K562 (cell line): ENCODE measurements around the gene CACNA1A. TPM values are rescaled to one million over a fixed set of nuclear protein-coding genes. Genes with fewer than 3 reads are reported as not detected.
A peak's percentile ranks its signal among the peaks of the same experiment; 100 is the strongest.

Source experiments
- ATAC-seq: fragments of 200-7000 bp; cut with Tn5 transposase; 3 replicates; pipeline ENCODE4 v1.9.1; 2020; ENCODE audit warnings: moderate library complexity
- BruUV-seq: library from RNA; stranded (reverse); fragments of 400-500 nt; replicated peaks from 2 replicates; lab custom pipeline; 2021; lab: Mats Ljungman, UMichigan
- CTCF ChIA-PET: fragments of 300-600 bp; formaldehyde crosslinking; extraction: SDS; loops from one replicate; lab custom pipeline; 2021; ENCODE audit warnings: low intra/inter-chr PET ratio; lab: Yijun Ruan, JAX
- POLR2A ChIA-PET: fragments of 300-600, 350-650 bp; sonication (Branson Sonifier 250); formaldehyde crosslinking; extraction: SDS; loops from one replicate; lab custom pipeline; 2021; ENCODE audit warnings: antibody characterized with exemption, inconsistent platforms; lab: Yijun Ruan, JAX
- DNase-seq, 4 experiments: peaks; one replicate each; pipeline versions ENCODE4 v3.0.0 to v3.0.0-alpha.2; 2011 to 2018; ENCODE audit warnings: low spot score in 3 of 4, mixed read lengths in 3 of 4; ENCODE audit errors: extremely low read depth in 1 of 4
- FAIRE-seq: peaks from 2 replicates; lab custom pipeline; 2011; peaks lifted over from hg19 to GRCh38; lab: Jason Lieb, UNC
- H2AFZ ChIP-seq: 2 replicates; pipeline ENCODE4 v1.6.0; 2011; ENCODE audit warnings: low read depth, low read length, control low read depth, inconsistent platforms
- H3K27ac ChIP-seq: fragments of 200-600 bp; 3 replicates; pipeline ENCODE4 v1.8.0; 2011; ENCODE audit warnings: low read depth, mild to moderate bottlenecking, control low read depth, inconsistent platforms, low read length, moderate library complexity, mixed read lengths; ENCODE audit errors: extremely low read depth
- H3K27me3 ChIP-seq, 2 experiments: fragments of 300-600 bp in 1 of 2; 2 replicates in 1 of 2; 3 replicates in 1 of 2; pipeline versions ENCODE4 v1.6.0 to v1.8.0; 2011; ENCODE audit warnings: inconsistent platforms in 2 of 2, low read length in 2 of 2, mild to moderate bottlenecking in 1 of 2, mixed read lengths in 1 of 2, moderate library complexity in 1 of 2; ENCODE audit not compliant: control insufficient read depth in 2 of 2, insufficient read depth in 2 of 2
- H3K36me3 ChIP-seq: fragments of 300-600 bp; 3 replicates; pipeline ENCODE4 v1.8.0; 2011; ENCODE audit warnings: mild to moderate bottlenecking, low read length, inconsistent platforms; ENCODE audit not compliant: control insufficient read depth, insufficient read depth
- H3K4me1 ChIP-seq, 2 experiments: fragments of 200-600 bp in 1 of 2; replicated peaks in 1 of 2; 2 replicates in 1 of 2; 3 replicates in 1 of 2; pipeline versions ENCODE4 v1.5.1 to v1.8.0; 2011; ENCODE audit warnings: inconsistent platforms in 2 of 2, low read length in 2 of 2, mild to moderate bottlenecking in 1 of 2, mixed read lengths in 1 of 2, moderate library complexity in 1 of 2; ENCODE audit not compliant: control insufficient read depth in 2 of 2, insufficient read depth in 2 of 2
- H3K4me2 ChIP-seq: 2 replicates; pipeline ENCODE4 v1.6.1; 2011; ENCODE audit warnings: low read length, control low read depth, inconsistent platforms, mixed read lengths; ENCODE audit not compliant: insufficient read depth
- H3K4me3 ChIP-seq: fragments of 200-600 bp; sonication (generic), shearing (Covaris generic); 2 replicates; pipeline ENCODE4 v1.5.1; 2016; ENCODE audit warnings: control low read depth, inconsistent platforms
- H3K79me2 ChIP-seq: fragments of 200-600 bp; 3 replicates; pipeline ENCODE4 v1.8.0; 2011; ENCODE audit warnings: low read length, inconsistent platforms; ENCODE audit not compliant: control insufficient read depth, insufficient read depth
- H3K9ac ChIP-seq, 2 experiments: 2 replicates each; pipeline versions ENCODE4 v1.6.0 to v1.6.1; 2011; ENCODE audit warnings: low read depth in 2 of 2, low read length in 2 of 2, control low read depth in 1 of 2, inconsistent platforms in 1 of 2, mild to moderate bottlenecking in 1 of 2, mixed read lengths in 1 of 2; ENCODE audit not compliant: insufficient read depth in 1 of 2
- H3K9me1 ChIP-seq: one replicate; pipeline ENCODE4 v1.6.0; 2011; ENCODE audit warnings: inconsistent platforms, mild to moderate bottlenecking, low read length, moderate library complexity; ENCODE audit not compliant: control insufficient read depth, insufficient read depth
- H3K9me3 ChIP-seq: replicated peaks from 2 replicates; pipeline ENCODE4 v1.5.1; 2011; ENCODE audit warnings: low read depth, low read length, inconsistent platforms; ENCODE audit not compliant: control insufficient read depth, insufficient read depth
- H4K20me1 ChIP-seq: replicated peaks from 2 replicates; pipeline ENCODE4 v1.6.1; 2011; ENCODE audit warnings: low read length, inconsistent platforms, mixed read lengths; ENCODE audit not compliant: control insufficient read depth, insufficient read depth
- AFF1 ChIP-seq, 2 experiments: fragments of 450-650 bp; IDR thresholded peaks; 2 replicates each; pipeline ENCODE4 v1.6.1; 2018; ENCODE audit warnings: mild to moderate bottlenecking in 2 of 2, low read depth in 1 of 2; ENCODE audit not compliant: partially characterized antibody in 2 of 2
- RFX1 ChIP-seq: fragments of 450-650 bp; IDR thresholded peaks from 2 replicates; pipeline ENCODE4 v1.6.1; 2016; ENCODE audit warnings: mild to moderate bottlenecking, moderate library complexity
- WGBS: fragments of 100-300 bp; shearing (Covaris generic); methylation state at CpG from one replicate; pipeline ENCODE4 v1.1.6; 2016; ENCODE audit warnings: low coverage, mixed read lengths; ENCODE audit not compliant: insufficient coverage; ENCODE audit errors: missing lambda C conversion rate; 5-methylcytosine and 5-hydroxymethylcytosine counted together
- in situ Hi-C: fragments of 300-500 bp; cut with MboI; formaldehyde crosslinking; loops from 4 replicates; pipeline ENCODE4 v1.15.0; 2018; ENCODE audit warnings: inconsistent platforms, mixed read lengths
- intact Hi-C: fragments of 100-400 bp; cut with micrococcal nuclease; formaldehyde crosslinking; loops from 2 replicates; pipeline ENCODE4 v1.14.2; 2022
- polyA plus RNA-seq, 8 experiments: library from polyadenylated mRNA; depleted of rRNA in 4 of 8; stranded (reverse) in 5 of 8; unstranded in 3 of 8; fragments of >200 nt; fragmentation: Nextera tagmentation in 2 of 8; fragmentation: Illumina TruSeq in 1 of 8; extraction: Ambion mirVana in 2 of 8; extraction: Trizol in 1 of 8; gene quantifications; 2 replicates each; pipeline versions ENCODE4 v1.2.1 to v1.2.3, GENCODE V29; 2011 to 2014; ENCODE audit warnings: inconsistent platforms in 1 of 8, missing spikeins in 1 of 8
- total RNA-seq, 7 experiments: library from RNA; depleted of rRNA in 6 of 7; stranded (reverse); fragments of >200 nt in 6 of 7; fragmentation: Illumina TruSeq in 2 of 7; extraction: Trizol in 2 of 7; gene quantifications; 2 replicates each; pipeline versions ENCODE4 v1.2.1 to v1.2.3, GENCODE V29; 2011 to 2021; ENCODE audit warnings: low replicate concordance in 1 of 7
- TF ChIP-seq, protein P1 (sequence below): fragments of 250-450 bp; sonication (Bioruptor Pico); IDR thresholded peaks from 2 replicates; pipeline ENCODE4 v1.8.0; 2021; ENCODE audit warnings: borderline replicate concordance, mild to moderate bottlenecking, moderate library complexity; ENCODE audit not compliant: poor library complexity, severe bottlenecking

CACNA1A gene
- total and polyA plus RNA-seq, 9 of the 15 experiments (the other 6 are each of a cell fraction or from before 2014, with no cell fraction given) = 0.03 to 0.20 (median 0.09) TPM; not detected in 1

- H3K36me3 ChIP-seq = no peaks in the 10 kb centered on the region
- ATAC-seq (no peak), DNase-seq (no peak), FAIRE-seq (no peak)
- intact Hi-C loops (no loop called here), in situ Hi-C loops (no loop called here)
- 2% methylated on average over 3 of the region's 3 CpGs for WGBS
- H4K20me1 ChIP-seq = no peaks in the 10 kb centered on the region
- no peak overlapping the region for H3K4me2 ChIP-seq
- H3K4me3 ChIP-seq = no peak overlapping the region
- peaks cover 6 to 21% of the 10 kb centered on the region in 2 experiments; a peak in 3 of 5 replicates for H3K27me3 ChIP-seq
- BruUV-seq = no TSS peak
- no peaks in the 10 kb centered on the region for H3K9me3 ChIP-seq
- H3K4me1 ChIP-seq = no peaks in the 10 kb centered on the region
- H3K27ac ChIP-seq = no peak overlapping the region
- ChIA-PET CTCF (no interaction called here), POLR2A (interaction anchor here (0.6 kb wide), 1 partner anchor 540 kb away, joined by 3 read pairs; no protein-coding TSS in a partner anchor)
- no peak overlapping the region for H3K9ac ChIP-seq
- no peaks in the 10 kb centered on the region for H3K79me2 ChIP-seq
- H3K9me1 ChIP-seq = no peaks in the 10 kb centered on the region
- TF ChIP-seq RFX1 (peak; percentile 81), AFF1 (IDR thresholded peaks at IDR 0.05; ENCODE audit: low read depth in 1 of 2, partially characterized antibody in 2 of 2) (no peak)
- TF ChIP-seq, protein P1, sequence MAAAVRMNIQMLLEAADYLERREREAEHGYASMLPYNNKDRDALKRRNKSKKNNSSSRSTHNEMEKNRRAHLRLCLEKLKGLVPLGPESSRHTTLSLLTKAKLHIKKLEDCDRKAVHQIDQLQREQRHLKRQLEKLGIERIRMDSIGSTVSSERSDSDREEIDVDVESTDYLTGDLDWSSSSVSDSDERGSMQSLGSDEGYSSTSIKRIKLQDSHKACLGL (CRISPR knock-in tag) = no peak
- no peak overlapping the region for H2AFZ ChIP-seq
Observed at GRCh38 chr19:13314761-13315160, 191.5 kb downstream of the CACNA1A start.
